HG03196 (cell line): ENCODE data around the gene PLXND1.
"Not testable (repeated sequence)": the region's sequence is repeated elsewhere in the genome, so short reads cannot be mapped to it uniquely, and the experiment has no call there.

Experiments used
- ATAC-seq: cut with Tn5 transposase; IDR thresholded peaks from one replicate; pipeline ENCODE4 v1.9.1; 2021; ENCODE audit not compliant: unreplicated experiment

The PLXND1 gene

GRCh38 chr3:129614435-129614834, 8.0 kb upstream of the PLXND1 start:
- ATAC-seq = no peak

DNA sequence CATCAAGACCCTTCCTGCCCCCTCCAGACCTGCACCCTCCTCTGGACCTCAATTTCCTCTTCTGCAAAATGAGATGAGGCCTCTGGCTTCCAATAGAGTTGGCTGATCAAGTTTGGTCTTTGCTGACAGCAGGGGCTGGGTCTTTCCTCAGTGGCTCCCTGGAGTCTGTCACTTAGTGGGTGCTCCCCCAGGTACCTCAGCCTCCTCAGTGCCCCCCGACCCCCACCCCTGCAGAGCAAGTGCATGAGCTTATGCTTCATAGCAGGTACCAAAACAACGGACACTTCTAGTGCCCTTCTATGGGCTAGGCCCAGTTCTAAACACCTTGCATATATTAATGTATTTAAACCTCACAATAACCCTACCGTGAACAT, 6.9 kb upstream of the PLXND1 start:
- no peak for ATAC-seq

DNA sequence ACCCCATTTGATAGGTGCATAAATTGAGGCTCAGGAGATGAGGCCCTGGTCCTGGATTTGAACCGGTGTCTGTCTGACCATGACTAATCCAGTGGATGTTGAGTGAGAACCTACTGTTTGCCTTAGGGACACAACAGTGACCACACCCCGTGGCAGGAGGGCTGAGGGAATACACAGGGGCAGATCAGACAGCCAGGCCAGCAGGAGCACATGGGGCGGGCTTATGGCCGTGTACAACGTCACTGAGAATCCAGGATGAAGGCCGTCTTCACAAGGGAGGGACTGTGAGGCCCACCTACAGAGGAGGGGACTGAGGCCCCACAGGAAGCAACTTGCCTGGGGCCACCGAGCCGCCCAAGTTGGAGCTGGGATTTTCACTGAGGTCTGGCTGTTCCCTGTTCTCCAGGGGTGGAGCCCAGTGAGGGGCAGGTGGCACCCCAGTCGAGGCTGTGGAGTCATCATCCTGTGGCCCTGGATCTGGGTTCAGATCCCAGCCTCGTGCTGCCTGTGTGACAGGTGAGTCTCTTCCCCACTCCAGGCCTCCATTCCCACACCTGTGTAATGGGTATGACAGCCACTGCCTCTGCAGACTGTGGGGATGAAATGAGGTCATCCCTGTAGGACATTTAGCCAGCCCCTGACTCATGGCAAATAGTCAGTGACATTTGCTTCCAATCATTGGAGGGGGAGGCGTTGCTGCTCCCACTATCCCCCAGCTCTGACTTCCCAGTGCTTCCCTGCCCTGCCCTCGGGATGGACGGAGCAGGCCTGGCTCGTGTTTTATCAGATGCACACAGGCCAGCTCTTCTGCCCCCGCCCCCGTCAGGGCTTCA, 6.3 kb upstream of the PLXND1 start:
- ATAC-seq = no peak

- no peak for ATAC-seq
Observed at GRCh38 chr3:129611812-129612533, 5.5 kb upstream of the PLXND1 start.

DNA sequence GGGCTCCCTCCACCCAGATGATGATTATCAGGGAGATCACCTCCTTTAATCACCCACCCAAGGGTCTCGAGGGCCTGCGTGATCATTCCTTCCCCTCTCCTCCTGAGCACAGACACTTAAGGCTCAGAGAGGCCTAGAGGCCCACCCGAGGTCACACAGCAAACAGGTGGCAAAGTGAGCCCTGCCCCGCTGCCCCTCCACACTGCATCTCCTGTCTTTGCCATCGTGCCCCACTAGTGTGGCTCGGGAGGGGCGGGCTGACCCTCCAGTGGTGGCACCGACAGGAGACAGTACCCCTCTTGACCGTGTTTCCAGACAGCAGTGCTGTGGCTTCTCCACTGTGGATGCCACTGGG, 4.9 kb upstream of the PLXND1 start:
- no peak for ATAC-seq

DNA sequence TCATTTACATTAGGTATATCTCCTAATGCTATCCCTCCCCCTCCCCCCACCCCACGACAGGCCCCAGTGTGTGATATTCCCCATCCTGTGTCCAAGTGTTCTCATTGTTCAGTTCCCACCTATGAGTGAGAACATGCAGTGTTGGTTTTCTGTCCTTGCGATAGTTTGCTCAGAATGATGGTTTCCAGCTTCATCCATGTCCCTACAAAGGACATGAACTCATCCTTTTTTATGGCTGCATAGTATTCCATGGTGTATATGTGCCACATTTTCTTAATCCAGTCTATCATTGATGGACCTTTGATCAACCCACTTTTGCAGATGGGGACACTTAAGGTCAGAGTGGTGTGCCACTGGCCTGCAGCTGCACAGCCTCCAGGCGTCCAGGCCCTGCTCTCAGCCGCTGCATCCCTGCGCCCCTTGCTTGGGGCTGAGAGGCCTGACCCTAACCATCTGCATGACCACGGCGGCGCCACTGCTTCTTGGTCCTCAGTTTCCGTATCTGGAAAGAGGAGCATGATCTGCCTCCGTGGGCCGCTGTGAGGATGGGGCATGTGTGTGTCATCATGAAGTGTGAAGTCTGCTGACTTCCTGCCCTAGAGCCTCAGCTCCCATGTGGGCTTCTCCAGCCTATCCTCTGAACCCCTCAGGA, 4.4 kb upstream of the PLXND1 start:
- ATAC-seq = not testable (repeated sequence)

- no peak for ATAC-seq
Observed at GRCh38 chr3:129610276-129610675, 3.8 kb upstream of the PLXND1 start.

GRCh38 chr3:129609591-129610182, 3.2 kb upstream of the PLXND1 start:
- ATAC-seq = no peak

GRCh38 chr3:129608936-129609590, 2.6 kb upstream of the PLXND1 start:
- ATAC-seq = no peak

GRCh38 chr3:129608087-129608935, 1.8 kb upstream of the PLXND1 start:
- ATAC-seq = no peak

DNA sequence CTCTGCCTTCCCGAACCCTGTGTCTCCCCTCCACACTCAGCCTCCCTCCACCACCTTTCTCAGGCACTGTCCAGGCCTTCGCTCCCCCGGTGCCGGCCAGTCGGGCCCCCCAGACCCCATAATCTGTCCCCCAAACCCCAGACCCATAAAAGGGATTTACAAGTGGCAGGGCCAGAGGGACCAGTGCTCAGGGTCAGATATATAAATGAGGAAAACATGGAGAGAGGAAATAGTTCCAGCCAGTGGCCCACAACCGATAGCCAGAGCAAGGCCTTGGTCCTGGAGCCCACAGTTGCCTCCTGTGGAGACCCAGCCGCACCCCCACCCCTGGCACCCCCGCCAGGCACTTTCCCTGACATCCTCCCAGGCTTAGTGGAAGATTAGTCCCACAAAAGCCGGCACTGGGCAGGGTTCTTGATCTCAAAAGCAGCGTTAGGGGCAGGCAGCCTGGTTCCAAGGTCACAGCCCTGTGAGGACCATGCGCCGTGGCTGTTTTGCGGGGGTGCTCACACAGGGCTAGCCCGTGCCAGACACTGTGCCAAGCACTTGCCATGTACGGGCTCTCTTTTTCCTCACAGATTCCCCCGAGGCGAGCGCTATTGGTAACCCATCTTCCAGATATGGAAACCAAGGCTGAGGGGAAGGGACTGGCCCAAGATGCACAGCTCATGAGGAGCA, 1.1 kb upstream of the PLXND1 start:
- ATAC-seq = no peak

DNA sequence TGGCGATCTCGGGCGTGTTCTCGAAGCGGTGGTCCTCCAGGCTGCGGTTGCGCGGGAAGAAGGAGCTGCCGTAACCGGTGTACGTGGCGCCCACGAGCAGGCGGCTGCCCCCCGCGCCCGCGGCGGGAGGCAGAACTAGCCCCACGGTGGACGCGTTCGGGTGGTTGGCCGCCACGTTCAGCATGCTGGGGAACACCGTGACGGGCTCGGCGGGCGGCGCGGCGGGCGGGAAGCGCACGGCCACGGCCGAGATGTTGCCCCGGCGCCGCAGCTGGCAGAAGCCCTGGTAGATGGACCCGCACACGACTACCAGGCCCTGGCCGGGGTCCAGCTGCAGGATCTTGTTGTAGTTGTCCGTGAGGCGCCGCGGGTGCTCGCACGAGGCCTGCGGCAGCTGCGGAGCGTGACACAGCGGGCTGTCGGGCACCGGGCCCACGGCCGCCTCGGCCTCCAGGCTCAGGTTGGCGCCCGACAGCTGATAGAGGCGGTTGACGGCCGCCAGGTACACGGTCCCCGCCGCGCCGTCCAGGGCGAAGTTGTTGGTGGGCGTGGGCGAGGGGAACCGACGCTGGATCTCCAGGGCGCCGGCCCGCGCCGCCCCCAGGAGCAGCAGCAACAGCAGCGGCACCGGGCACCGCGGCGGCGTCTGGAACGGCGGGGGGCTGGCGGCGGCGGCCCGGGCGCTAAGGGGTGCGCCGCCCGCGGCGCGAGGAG, 397 bp downstream of the PLXND1 start:
- ATAC-seq = no peak

- no peak for ATAC-seq
Observed at GRCh38 chr3:129605203-129605921, 1.1 kb downstream of the PLXND1 start.

- ATAC-seq = no peak
Observed at GRCh38 chr3:129604767-129605166, 1.7 kb downstream of the PLXND1 start.

DNA sequence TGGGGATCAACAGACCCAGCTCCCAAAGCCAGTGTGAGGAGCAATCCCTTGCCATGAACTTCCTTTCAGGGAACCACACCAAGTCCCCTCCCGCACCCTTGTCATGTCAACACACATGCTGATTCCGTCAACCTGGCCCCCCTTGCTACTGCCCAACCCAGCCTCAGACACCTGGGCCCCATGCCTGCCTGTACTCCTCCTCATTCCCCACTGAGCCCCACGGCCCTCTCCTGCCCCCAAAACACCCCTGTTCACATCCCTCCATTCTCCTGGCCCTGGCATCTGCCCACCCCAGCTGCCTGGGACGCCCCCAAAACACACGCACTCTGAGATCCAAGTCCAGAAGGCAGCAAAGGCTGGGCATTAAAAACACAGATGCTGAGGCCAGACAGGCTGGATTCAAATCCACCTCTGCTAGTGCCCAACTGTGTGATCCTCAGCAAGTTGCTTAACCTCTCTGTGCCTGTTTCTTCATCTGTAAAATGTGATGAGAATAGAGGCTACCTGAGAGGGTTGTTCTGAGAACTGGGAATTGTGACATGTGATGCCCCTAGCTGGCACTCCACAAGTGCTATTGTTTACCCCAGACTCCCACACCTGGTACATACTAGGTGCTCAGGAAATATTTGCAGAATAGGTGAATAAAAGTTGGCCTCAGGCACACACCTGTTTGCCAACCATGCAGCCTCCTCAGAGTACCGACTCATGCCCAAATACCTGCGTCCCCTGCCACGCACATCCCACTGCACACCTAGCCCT, 2.3 kb downstream of the PLXND1 start:
- ATAC-seq = no peak

DNA sequence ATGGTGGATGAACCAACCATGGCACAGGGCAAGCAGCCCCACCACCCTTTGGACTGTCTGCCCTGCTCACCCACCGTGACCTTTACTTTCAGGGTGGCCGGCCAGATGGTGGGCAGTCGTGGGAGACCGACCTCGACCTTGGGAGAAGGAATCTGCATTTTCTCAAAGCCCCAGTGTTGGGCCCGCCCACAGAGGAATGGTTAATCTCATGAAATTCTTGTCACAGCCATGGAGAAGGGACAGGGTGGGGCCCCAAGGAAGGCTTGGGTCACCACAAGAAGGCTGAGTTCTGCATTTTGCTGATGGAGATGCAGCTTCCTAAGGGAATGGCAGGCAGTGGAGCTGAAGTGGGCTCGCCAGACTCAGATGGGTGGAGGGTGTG, 2.9 kb downstream of the PLXND1 start:
- ATAC-seq = no peak

DNA sequence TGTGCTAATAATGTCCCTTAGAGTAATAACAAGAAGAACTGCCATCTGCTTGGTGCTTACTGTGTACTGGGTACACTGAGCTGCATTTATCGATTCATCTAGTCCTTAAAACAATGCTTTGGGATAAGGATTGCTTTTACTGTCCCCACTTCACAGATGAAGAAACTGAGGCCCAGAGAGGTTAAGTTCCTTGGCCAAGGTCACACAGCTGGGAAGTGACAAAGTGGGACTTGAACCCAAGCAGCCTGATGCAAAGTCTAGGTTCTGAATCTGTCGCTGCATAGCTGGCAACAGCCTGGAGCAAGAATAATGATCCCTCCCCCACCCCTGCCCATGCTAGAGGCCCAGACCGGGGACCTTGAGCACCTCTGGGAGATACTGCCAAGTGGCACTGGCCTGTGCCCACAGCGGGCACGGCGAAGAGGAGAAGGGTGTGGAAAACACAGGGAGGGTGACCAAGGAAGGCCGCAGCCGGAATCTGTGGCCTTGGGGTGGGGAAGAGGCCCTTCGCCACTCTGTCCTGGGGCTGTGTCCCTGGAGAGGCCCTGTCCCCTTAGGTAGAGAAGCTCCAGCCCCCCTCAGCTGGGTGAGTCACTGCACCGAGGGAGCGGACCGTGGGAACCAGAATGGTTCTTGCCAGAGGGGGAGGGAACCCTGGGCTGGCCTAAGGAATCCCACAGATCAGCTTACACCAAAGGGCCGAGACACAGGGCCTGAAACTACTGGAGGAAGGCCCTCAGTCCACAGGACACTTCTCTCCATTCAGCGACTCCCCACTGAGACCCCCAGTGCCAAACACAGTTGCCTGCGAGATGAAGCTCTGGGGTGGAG, 3.5 kb downstream of the PLXND1 start:
- no peak for ATAC-seq
